Stomach (tissue), 4 donors: ENCODE measurements around the gene CHAF1B.

Source experiments
- EP300 ChIP-seq: sonication (generic); formaldehyde crosslinking; IDR thresholded peaks from one replicate; pipeline ENCODE4 v1.6.1; 2017; ENCODE audit warnings: antibody characterized with exemption
- POLR2A ChIP-seq, 4 donors: fragments of 450-650 bp; IDR thresholded peaks; one replicate each; pipeline ENCODE4 v1.6.1; 2016; ENCODE audit warnings: antibody characterized with exemption in 4 of 4, control low read depth in 2 of 4, mild to moderate bottlenecking in 1 of 4, moderate library complexity in 1 of 4
- POLR2AphosphoS5 ChIP-seq, 3 donors: sonication (generic); formaldehyde crosslinking; IDR thresholded peaks; one replicate each; pipeline ENCODE4 v1.6.1; 2016; ENCODE audit warnings: antibody characterized with exemption in 3 of 3
- TF ChIP-seq, protein P1 (sequence below), 7 experiments: fragments of 450-650 bp in 4 of 7; fragments of 200-600 bp in 3 of 7; sonication (generic) in 3 of 7; IDR thresholded peaks; one replicate each; pipeline ENCODE4 v1.5.1; 2016 to 2019; ENCODE audit warnings: antibody characterized with exemption in 7 of 7, control low read depth in 2 of 7, mild to moderate bottlenecking in 1 of 7

DNA sequence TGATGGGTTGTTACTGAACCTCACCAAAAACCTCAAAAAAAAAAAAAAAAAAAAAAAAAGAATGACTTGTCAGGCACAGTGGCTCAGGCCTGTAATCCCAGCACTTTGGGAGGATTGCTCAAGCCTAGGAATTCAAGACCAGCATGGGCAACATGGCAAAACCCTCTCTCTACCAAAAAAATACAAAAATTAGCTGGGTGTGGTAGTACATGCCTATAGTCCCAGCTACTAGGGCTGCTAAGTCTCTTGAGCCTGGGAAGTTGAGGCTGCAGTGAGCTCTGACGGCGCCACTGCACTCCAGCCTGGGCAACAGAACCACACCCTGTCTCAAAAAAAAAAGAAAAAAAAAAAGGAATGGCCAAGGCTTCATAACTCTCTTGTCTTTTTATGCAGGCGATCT, 11.1 kb downstream of the CHAF1B start:
- TF ChIP-seq POLR2AphosphoS5 (IDR thresholded peaks at IDR 0.05) (no peak), POLR2A (IDR thresholded peaks at IDR 0.05) (no peak), EP300 (no peak)
- TF ChIP-seq, protein P1, sequence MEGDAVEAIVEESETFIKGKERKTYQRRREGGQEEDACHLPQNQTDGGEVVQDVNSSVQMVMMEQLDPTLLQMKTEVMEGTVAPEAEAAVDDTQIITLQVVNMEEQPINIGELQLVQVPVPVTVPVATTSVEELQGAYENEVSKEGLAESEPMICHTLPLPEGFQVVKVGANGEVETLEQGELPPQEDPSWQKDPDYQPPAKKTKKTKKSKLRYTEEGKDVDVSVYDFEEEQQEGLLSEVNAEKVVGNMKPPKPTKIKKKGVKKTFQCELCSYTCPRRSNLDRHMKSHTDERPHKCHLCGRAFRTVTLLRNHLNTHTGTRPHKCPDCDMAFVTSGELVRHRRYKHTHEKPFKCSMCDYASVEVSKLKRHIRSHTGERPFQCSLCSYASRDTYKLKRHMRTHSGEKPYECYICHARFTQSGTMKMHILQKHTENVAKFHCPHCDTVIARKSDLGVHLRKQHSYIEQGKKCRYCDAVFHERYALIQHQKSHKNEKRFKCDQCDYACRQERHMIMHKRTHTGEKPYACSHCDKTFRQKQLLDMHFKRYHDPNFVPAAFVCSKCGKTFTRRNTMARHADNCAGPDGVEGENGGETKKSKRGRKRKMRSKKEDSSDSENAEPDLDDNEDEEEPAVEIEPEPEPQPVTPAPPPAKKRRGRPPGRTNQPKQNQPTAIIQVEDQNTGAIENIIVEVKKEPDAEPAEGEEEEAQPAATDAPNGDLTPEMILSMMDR (IDR thresholded peaks at IDR 0.05): no peak
